Endothelial cell of umbilical vein (primary cell): ENCODE data around the gene FEN1.

ENCODE experiments used
- FOS ChIP-seq: IDR thresholded peaks from 2 replicates; pipeline ENCODE4 v1.6.1; 2011; ENCODE audit warnings: mild to moderate bottlenecking, low read length, moderate library complexity, borderline replicate concordance; ENCODE audit not compliant: insufficient read depth
- TF ChIP-seq, protein P1 (sequence below), 2 donors: IDR thresholded peaks; 1 replicate in 1 of 2; 2 replicates in 1 of 2; pipeline ENCODE4 v1.5.1; 2011; ENCODE audit warnings: low read length in 2 of 2, mild to moderate bottlenecking in 2 of 2, moderate library complexity in 2 of 2, control low read depth in 1 of 2, inconsistent platforms in 1 of 2, low read depth in 1 of 2; ENCODE audit not compliant: insufficient read depth in 1 of 2; ENCODE audit errors: extremely low read depth in 1 of 2

DNA sequence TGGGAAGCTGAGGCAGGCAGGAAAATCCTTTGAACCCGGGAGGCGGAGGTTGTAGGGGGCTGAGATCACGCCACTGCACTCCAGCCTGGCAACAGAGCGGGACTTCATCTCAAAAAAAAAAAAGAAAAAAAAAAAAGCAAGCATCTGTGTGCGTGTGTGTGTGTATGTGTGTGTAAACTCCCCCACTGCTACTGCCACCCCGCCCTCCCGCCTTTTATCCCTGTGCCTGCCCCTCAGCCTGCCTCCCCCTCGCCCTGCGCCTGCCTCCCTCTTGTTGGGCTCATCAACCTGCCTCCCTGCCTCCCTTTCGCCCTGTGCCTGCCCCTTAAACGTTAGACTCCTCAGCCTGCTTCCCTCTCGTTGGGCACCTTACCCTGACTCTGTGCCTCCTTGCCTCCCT is 18.3 kb upstream of the FEN1 start:
- TF ChIP-seq FOS, result no peak
- TF ChIP-seq, protein P1, sequence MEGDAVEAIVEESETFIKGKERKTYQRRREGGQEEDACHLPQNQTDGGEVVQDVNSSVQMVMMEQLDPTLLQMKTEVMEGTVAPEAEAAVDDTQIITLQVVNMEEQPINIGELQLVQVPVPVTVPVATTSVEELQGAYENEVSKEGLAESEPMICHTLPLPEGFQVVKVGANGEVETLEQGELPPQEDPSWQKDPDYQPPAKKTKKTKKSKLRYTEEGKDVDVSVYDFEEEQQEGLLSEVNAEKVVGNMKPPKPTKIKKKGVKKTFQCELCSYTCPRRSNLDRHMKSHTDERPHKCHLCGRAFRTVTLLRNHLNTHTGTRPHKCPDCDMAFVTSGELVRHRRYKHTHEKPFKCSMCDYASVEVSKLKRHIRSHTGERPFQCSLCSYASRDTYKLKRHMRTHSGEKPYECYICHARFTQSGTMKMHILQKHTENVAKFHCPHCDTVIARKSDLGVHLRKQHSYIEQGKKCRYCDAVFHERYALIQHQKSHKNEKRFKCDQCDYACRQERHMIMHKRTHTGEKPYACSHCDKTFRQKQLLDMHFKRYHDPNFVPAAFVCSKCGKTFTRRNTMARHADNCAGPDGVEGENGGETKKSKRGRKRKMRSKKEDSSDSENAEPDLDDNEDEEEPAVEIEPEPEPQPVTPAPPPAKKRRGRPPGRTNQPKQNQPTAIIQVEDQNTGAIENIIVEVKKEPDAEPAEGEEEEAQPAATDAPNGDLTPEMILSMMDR (IDR thresholded peaks at IDR 0.05; ENCODE audit: extremely low read depth in 1 of 2, insufficient read depth in 1 of 2, low read depth in 1 of 2, low read length in 2 of 2), result no peak
